SW480 (cell line): ENCODE data around the gene ZNF678.

Experiments used
- DNase-seq: peaks from one replicate; pipeline ENCODE4 v3.0.0-alpha.2; 2016; ENCODE audit warnings: low spot score

ZNF678 gene

DNA sequence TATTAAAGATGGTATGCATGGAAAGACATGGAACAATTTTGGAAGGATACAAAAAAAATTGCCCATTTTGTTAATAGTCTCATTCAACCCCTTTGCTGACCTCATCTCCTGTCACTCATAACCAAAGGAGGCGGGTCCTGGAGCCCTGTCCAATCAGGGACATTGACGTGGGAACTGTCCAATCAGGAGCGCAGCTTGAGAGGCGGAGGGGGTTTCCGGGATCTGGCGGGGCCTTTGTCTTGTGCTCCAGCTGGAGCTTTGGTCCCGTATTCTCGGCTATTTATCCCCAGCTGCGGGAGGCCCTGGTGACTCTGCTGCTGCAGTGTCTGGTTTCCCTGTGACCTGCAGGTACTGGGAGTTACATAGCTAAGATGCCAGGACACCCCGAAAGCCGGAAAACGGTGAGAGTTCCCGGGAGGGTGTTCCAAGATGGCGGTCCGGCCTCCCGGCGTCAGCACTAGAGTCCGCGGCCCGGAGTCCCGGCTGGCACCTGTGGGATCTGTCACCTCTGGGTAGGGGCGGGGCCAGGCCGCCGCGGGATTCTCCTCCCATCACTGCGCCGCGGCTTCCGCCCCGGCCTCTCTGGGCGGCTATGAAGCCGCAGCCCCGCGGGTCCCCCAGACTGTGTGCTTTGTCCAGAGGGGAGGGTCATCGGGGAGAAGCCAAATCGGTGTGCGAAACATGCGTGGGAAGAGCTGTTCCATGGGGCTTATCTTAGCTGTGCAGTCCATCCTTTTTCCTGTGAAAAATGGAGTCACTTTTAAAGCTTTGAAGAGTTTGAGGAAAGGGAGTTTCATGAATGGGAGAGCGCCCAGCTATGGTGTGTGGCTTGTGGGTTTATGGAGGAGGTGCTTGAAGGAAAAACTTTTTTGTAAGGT is at the start of gene ZNF678:
TSS of gene ZNF678 (plus strand) at position 233 of the 878 bp plus-strand sequence. CDS start 87,436 bp downstream, outside the sequence.
- peak; percentile 91 for DNase-seq

GRCh38 chr1:227518876-227519275 is 44.5 kb upstream of the ZNF678 start:
- no peak for DNase-seq

- no peak for DNase-seq
Observed at GRCh38 chr1:227521782-227522181, 41.6 kb upstream of the ZNF678 start.

DNA sequence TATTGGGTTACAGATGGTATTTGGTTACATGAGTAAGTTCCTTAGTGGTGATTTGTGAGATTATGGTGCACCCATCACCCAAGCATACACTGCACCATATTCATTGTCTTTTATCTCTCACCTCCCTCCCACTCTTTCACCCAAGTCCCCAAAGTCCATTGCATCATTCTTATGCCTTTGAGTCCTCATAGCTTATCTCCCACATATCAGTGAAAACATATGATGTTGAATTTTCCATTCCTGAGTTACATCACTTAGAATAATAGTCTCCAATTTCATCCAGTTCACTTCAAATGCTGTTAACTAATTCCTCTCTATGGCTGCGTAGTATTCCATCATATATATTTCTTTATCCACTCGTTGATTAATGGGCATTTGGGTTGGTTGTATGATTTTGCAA is 36.8 kb upstream of the ZNF678 start:
- no peak for DNase-seq

DNA sequence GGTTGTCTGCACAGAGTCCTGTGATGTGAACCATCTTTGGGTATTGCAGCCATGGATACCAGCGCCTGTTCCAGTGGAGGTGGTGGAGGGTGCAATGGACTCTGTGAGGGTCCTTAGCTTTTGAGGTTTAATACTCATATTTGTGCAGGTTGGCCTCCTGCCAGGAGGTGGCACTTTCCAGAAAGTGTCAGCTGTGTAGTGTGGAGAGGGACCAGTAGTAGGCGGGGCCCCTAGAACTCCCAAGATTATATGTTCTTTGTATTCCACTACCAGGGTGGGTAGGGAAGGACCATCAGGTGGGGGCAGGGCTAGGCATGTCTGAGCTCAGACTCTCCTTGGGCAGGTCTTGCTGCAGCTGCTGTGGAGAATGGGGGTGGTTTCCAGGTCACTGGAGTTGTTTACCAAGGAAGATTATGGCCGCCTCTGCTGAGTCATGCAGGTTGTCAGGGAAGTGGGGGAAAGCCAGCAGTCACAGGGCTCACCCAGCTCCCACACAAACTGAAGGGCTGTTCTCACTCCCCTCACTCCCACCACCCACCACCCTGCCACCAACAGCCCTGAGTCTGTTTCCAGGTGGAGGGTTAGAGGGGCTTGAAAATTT is 31.2 kb upstream of the ZNF678 start:
- no peak for DNase-seq

DNA sequence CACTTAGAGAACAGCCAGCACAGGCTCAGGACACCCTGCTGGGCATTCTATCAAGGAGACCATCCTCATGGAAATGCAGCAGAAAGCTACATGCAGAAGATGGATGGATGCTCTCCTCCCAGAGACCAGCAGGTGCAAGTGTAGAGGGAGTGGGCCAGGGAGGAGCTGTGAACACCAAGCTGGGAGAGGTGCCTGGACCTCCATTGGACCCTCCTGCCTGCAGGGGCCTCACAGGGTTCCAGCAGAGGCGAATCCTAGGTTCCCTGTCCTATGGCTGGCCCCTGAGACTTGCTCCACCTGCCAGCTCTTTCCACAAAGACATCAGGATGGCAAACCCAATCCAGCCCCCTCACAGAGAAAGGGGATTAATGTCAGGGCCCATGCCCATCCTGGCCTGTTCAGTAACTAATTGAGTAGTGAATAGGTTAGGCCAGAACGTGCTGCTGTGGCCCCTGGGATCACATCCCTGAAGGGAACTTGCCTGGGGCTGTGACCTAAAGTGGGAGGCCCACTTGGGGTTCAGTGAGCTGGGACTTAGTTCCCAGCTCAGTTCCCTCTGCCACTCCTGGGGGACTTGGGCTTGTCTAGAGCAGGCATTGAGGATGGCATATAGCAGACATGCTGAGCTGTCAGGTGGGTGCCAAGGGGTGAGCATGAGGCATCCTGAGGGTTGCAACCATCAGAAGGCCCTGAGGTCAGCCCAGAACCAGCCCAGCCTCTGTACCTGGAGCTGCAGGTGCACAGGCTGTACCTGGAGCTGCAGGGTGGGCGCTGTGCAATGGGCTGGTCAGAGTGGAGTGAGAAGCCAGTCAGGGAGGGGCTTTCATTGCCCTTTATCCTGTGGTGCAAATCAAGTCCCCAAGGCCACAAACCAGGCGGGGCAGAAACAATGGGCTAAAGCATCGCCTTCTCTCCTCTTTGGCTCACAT is 22.9 kb upstream of the ZNF678 start:
- DNase-seq, result no peak

DNA sequence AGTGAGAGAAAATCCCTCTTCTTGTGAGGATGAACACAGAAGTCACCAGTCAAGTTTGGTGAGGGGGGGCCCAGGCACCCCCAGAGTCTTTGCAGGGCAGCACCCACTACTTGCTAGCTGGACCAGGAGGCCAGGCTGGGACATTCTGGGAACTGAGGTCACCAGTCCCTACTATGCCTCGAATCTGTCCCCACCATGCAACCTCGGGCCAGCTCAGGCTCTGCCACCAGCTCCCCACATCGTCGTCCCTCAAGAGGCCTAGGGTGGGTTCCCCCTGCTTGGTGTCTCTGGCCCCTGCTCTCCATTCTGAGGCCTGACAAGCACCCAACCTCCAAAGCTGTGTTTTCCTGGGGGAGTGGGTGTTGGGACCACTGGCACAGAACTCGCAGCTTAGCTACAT is 22.2 kb upstream of the ZNF678 start:
- DNase-seq, result no peak

GRCh38 chr1:227541796-227542152 is 21.6 kb upstream of the ZNF678 start:
- no peak for DNase-seq

DNA sequence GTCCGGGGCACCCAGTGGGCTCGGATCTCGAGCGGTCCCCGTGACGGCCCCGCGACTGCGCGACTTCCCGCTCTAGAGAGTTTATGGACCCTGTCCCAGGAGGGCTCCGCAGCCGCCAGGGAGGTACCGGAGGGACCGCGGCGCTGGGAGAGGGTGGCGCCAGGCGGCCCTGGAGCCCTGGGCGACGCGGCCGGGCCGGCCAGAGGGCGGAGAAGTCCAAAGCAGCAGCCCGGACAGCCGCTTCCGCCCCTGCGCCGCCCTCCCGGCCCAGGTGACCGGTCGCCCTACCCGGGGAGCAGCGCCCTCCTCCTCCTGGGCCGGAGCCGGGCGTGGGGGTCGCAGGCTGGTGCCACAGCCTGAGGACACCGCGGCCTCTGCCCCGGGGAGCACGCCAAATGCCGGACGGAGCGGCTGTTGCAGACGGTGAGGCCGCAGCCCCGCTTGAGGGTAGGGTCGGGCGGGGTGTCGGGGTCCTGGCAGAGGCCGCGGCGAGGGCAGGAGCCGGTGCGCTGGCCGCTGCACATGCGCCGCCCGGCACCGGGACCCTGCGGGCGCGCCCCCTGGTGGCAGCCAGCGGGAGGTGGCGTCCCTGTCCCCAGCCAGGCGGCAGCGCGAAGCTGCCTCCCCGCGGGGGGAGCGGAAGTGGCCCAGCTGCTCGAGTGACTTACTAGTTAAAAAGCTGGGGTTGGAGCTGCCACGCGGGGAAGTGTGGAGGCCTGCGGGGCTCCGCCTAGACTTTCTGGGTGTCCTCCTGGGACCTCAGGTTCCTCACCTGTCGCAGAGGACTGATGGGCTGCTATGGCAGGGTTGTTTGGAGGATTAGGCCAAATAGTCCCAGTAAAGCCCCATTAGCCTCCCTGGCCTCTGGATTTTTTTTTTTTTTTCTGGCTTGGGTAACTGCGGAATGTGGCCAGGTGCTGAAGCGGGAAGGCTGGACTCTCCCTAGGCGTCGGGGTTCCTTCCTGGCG is 20.9 kb upstream of the ZNF678 start:
- no peak for DNase-seq

DNA sequence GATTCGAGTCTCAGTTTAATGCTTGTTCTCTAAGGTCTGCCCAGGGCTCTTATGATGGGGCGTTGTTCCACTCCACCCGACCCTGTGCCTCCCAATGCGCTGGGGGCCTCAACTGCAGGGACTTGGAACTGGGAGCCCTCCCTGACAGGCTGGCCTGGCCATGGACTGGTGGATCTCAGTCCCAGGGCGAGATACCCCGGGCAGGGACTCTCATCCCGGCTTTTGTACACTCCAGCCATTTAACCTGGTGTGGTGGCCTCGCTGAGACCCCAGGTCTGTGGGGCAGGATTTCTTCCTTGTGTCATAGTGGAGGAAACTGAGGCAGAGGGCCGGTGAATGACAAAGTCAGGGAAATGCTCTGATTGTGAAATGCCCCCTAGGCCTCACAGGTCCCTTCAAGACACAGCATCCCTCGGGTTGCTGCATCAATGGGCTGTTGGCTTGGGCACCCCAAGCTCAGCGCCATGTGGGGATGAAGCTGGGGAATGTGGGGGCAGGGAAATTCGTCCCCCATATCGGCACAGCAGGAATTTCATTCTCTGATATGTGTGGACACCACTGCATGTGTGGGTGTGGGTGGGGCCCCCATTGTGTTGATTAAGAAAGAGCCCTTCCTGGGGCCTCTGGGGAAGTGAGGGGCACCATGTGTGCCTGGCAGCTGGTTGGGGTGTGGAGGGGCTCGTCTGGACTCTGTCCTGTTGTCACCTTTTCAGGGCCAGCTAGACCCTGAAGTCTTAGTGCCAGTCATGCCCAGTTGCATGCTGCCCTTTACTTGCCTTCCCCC is 19.9 kb upstream of the ZNF678 start:
- no peak for DNase-seq

- no peak for DNase-seq
Observed at GRCh38 chr1:227544067-227545050, 19.0 kb upstream of the ZNF678 start.

DNA sequence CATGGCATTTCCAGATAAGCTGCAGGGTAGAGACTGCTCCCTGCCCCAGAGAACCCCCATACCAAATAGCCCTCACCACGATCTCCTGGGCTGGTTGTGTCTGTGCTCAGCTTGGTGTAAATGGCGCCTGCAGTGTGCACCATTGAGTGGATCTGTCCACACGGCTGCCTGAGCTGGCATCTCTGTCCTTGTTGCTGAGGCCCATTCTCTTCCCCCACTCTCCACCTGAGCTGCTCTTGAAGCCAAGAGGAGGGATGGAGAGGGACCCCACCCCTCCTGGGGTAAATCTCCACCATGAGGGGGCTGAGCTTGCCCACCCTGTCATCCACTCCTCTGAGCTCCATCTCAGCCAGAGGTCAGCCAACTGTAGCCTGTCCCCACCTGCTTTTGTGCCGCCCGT is 18.0 kb upstream of the ZNF678 start:
- DNase-seq, result no peak

GRCh38 chr1:227546059-227546458 is 17.3 kb upstream of the ZNF678 start:
- DNase-seq, result no peak

- no peak for DNase-seq
Observed at GRCh38 chr1:227546598-227547309, 16.6 kb upstream of the ZNF678 start.

DNA sequence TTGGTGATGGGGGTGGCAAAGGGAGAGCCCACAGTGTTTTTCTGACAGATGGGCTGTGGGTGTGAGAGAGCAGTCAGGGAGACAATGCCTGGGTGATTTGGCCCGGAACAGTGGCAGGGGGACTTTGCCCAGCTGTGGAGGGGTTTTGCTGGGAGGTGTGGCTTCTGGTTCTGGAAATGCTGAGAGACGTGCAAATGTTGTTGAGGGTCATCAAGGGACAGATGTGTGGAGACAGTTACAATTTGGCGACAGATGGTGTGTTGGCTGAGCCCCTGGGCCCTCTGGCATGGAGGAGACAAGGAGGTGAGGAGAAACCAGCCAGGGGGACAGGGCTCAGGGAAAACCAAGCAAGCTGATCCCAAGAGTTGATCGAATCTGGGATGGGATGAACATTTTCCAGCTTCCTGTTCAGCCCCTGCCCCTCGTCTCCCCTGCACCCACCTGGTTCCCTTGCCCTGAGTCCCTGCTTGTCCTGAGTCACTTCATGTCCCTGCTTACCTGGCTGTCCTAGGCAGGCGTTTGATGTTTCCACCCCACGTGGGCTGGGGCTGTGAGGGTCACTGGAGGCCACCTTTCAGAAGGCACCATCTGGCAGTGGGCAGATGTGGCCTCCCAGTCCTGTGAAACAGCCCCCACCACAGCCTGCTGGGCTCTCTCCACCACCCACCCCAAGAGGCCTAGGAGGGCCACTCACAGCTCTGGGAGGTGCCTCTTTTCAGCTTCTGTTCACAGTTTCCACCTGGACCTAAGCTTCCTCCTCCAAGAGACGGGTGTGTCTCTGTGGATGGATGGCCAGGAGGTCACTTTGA is 15.8 kb upstream of the ZNF678 start:
- no peak for DNase-seq

DNA sequence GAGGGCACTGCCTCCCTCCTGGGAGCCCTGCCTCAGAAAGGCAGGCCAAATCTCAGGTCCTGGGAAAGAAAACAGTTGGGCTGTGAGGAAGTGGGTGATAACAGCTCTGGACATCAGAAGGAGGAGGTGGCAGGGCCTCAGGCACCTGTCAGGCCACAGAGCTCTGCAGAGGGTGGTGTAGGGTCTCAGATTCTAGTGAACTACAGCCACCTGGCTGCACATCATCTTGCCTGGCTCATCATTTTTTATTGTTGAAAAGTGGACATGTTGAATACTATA is 15.3 kb upstream of the ZNF678 start:
- DNase-seq, result no peak

DNA sequence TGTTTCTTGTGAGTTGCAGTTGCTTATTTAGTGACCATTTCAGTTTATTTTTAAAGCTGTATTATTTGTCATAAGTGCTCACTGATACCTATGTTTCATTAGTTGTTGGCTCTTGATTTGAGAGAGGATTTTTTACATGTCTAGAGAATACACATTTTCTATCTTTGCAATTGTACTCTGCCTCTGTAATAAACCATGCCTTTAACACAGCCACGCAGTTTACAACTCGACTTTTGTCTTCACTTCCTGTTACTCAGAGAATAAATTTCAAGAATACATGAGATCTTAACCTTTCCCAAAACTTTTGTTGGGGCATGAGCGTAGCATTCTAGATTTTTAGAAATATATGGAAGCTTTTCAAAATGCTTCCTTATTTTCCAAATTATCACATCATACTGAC is 14.9 kb upstream of the ZNF678 start:
- no peak for DNase-seq

GRCh38 chr1:227549892-227550291 is 13.5 kb upstream of the ZNF678 start:
- no peak for DNase-seq
